Activated T-helper 1 cell treated with anti-CD3 and anti-CD28 coated beads, Interleukin-12 subunit alpha, Interleukin-12 subunit beta, Interleukin-2, Interleukin-4 antibody, amounts not matched to agents 30 ng/mL and 10 ng/mL and 1 ng/mL, durations not matched to agents 14 hours and 24 hours and 36 hours (primary cell): ENCODE results near the gene DYNC1I1. TPM values are rescaled to one million over a fixed set of nuclear protein-coding genes. Genes with fewer than 3 reads are reported as not detected.

Source experiments
- DNase-seq: peaks from one replicate; pipeline ENCODE4 v3.0.0; 2021; ENCODE audit warnings: low spot score
- H3K27ac Mint-ChIP-seq: one replicate; pipeline ENCODE4 v1.8.0; 2021; ENCODE audit warnings: mild to moderate bottlenecking, mixed read lengths
- H3K27me3 Mint-ChIP-seq: one replicate; pipeline ENCODE4 v1.8.0; 2022; ENCODE audit warnings: mild to moderate bottlenecking, moderate library complexity, mixed read lengths; ENCODE audit not compliant: insufficient read depth
- H3K36me3 Mint-ChIP-seq: one replicate; pipeline ENCODE4 v1.8.0; 2021; ENCODE audit warnings: low read depth, mixed read lengths
- H3K4me1 Mint-ChIP-seq: one replicate; pipeline ENCODE4 v1.8.0; 2021; ENCODE audit warnings: low read depth, mixed read lengths
- H3K4me3 Mint-ChIP-seq: one replicate; pipeline ENCODE4 v1.8.0; 2021; ENCODE audit warnings: mild to moderate bottlenecking, moderate library complexity, mixed read lengths
- H3K9me3 Mint-ChIP-seq: one replicate; pipeline ENCODE4 v1.8.0; 2021; ENCODE audit warnings: mixed read lengths
- intact Hi-C: fragments of 100-400 bp; cut with micrococcal nuclease; formaldehyde crosslinking; loops from one replicate; pipeline ENCODE4 v1.15.1; 2024
- total RNA-seq: library from RNA; stranded (reverse); gene quantifications from 2 replicates; pipeline ENCODE4 v1.2.3, GENCODE V29; 2022

DYNC1I1 gene
- total RNA-seq, 1 donor from 2014 or later, result not detected

GRCh38 chr7:96080027-96080426, 307.7 kb downstream of the DYNC1I1 start:
- intact Hi-C loops, result no loop called here
- Mint-ChIP-seq H3K4me1 (peaks cover 9% of the 10 kb centered on the region), H3K27me3 (peaks cover 44% of the 10 kb centered on the region)

GRCh38 chr7:96084881-96085553, 312.7 kb downstream of the DYNC1I1 start:
- intact Hi-C loops, result no loop called here
- Mint-ChIP-seq H3K27me3 (peaks cover 10% of the 10 kb centered on the region), H3K9me3 (no peaks in the 10 kb centered on the region), H3K36me3 (no peaks in the 10 kb centered on the region), H3K4me1 (no peaks in the 10 kb centered on the region), H3K4me3 (no peak overlapping the region), H3K27ac (no peak overlapping the region)
- DNase-seq, result no peak

More at GRCh38 chr7:96080027-96080426, 307.7 kb downstream of the DYNC1I1 start:
- no peak for DNase-seq
- Mint-ChIP-seq H3K4me3 (no peak overlapping the region), H3K36me3 (no peaks in the 10 kb centered on the region), H3K27ac (no peak overlapping the region), H3K9me3 (no peaks in the 10 kb centered on the region)

GRCh38 chr7:96085953-96086352, 313.6 kb downstream of the DYNC1I1 start:
- Mint-ChIP-seq H3K27ac (no peak overlapping the region), H3K36me3 (no peaks in the 10 kb centered on the region), H3K27me3 (peaks cover 9% of the 10 kb centered on the region), H3K9me3 (no peaks in the 10 kb centered on the region), H3K4me3 (no peak overlapping the region), H3K4me1 (no peaks in the 10 kb centered on the region)
- no peak for DNase-seq
- intact Hi-C loops, result no loop called here

- intact Hi-C loops, result no loop called here
- no peaks in the 10 kb centered on the region for H3K4me1 Mint-ChIP-seq
- peaks cover 15% of the 10 kb centered on the region for H3K27me3 Mint-ChIP-seq
- DNase-seq, result no peak
- H3K27ac Mint-ChIP-seq, result no peak overlapping the region
- H3K36me3 Mint-ChIP-seq, result no peaks in the 10 kb centered on the region
- no peak overlapping the region for H3K4me3 Mint-ChIP-seq
- no peaks in the 10 kb centered on the region for H3K9me3 Mint-ChIP-seq
Observed at GRCh38 chr7:96088579-96088978, 316.2 kb downstream of the DYNC1I1 start.

GRCh38 chr7:96089511-96089910, 317.2 kb downstream of the DYNC1I1 start:
- peaks cover 15% of the 10 kb centered on the region for H3K27me3 Mint-ChIP-seq
- H3K36me3 Mint-ChIP-seq, result no peaks in the 10 kb centered on the region
- no peak for DNase-seq
- no peak overlapping the region for H3K27ac Mint-ChIP-seq
- no peak overlapping the region for H3K4me3 Mint-ChIP-seq
- intact Hi-C loops, result no loop called here
- no peaks in the 10 kb centered on the region for H3K9me3 Mint-ChIP-seq
- no peaks in the 10 kb centered on the region for H3K4me1 Mint-ChIP-seq

DNA sequence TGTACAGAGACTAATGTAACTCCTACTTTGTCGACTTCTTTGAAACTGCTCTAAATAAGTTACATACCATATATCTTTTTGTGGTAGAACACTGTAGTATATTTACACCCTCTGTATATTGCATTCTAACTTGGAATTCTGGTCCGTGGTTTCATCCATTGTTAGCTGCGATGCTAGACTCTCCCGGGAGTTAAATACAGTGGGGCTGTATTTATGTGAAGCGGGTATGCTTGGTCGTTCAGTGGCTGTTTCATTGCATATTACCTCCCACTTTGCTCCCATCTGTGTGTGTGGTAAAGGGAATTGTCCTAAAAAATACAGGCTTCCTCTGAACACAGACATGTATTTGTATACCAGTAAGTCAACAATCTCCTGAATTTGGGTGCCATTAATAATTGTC, 318.4 kb downstream of the DYNC1I1 start:
- no peak for DNase-seq
- H3K9me3 Mint-ChIP-seq, result no peaks in the 10 kb centered on the region
- H3K27ac Mint-ChIP-seq, result no peak overlapping the region
- intact Hi-C loops, result no loop called here
- peaks cover 17% of the 10 kb centered on the region for H3K27me3 Mint-ChIP-seq
- H3K36me3 Mint-ChIP-seq, result no peaks in the 10 kb centered on the region
- H3K4me1 Mint-ChIP-seq, result no peaks in the 10 kb centered on the region
- H3K4me3 Mint-ChIP-seq, result no peak overlapping the region

DNA sequence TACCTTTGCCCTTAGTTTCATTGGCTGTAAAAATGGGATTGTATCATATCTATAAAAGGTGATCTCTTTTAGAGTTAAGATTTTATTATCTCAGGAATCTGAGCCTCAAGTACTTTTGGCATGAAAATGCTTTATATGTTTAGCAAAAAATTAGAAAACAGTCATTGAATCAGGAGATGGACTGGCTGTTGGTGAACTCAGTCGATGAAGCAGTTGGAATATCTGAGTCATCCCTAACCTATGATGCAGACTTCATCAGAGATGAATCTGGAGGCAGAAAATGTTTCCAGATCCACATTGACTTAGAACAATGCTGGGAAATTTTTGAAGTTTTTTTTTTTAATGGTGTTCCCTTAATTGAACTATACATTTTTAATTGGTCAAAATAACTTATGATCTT, 321.1 kb downstream of the DYNC1I1 start:
- no peaks in the 10 kb centered on the region for H3K4me1 Mint-ChIP-seq
- no peaks in the 10 kb centered on the region for H3K36me3 Mint-ChIP-seq
- H3K9me3 Mint-ChIP-seq, result peaks cover 3% of the 10 kb centered on the region
- H3K4me3 Mint-ChIP-seq, result no peak overlapping the region
- no peak overlapping the region for H3K27ac Mint-ChIP-seq
- DNase-seq, result no peak
- intact Hi-C loops, result no loop called here
- peaks cover 17% of the 10 kb centered on the region for H3K27me3 Mint-ChIP-seq

- Mint-ChIP-seq H3K4me1 (no peaks in the 10 kb centered on the region), H3K27me3 (peaks cover 6% of the 10 kb centered on the region), H3K9me3 (peaks cover 3% of the 10 kb centered on the region), H3K27ac (no peak overlapping the region), H3K36me3 (no peaks in the 10 kb centered on the region), H3K4me3 (no peak overlapping the region)
- no peak for DNase-seq
- intact Hi-C loops, result no loop called here
Observed at GRCh38 chr7:96097835-96098234, 325.5 kb downstream of the DYNC1I1 start.

GRCh38 chr7:96100737-96101136, 328.4 kb downstream of the DYNC1I1 start:
- H3K4me1 Mint-ChIP-seq, result no peaks in the 10 kb centered on the region
- peaks cover 1% of the 10 kb centered on the region for H3K27me3 Mint-ChIP-seq
- H3K36me3 Mint-ChIP-seq, result no peaks in the 10 kb centered on the region
- H3K4me3 Mint-ChIP-seq, result no peak overlapping the region
- intact Hi-C loops, result no loop called here
- peaks cover 3% of the 10 kb centered on the region for H3K9me3 Mint-ChIP-seq
- no peak for DNase-seq
- no peak overlapping the region for H3K27ac Mint-ChIP-seq

- Mint-ChIP-seq H3K36me3 (no peaks in the 10 kb centered on the region), H3K4me1 (no peaks in the 10 kb centered on the region), H3K27me3 (peaks cover 1% of the 10 kb centered on the region), H3K4me3 (no peak overlapping the region), H3K27ac (no peak overlapping the region), H3K9me3 (peaks cover 3% of the 10 kb centered on the region)
- intact Hi-C loops, result no loop called here
- no peak for DNase-seq
Observed at GRCh38 chr7:96102096-96102811, 329.9 kb downstream of the DYNC1I1 start.

GRCh38 chr7:96104984-96105383, 332.6 kb downstream of the DYNC1I1 start:
- no peaks in the 10 kb centered on the region for H3K4me1 Mint-ChIP-seq
- H3K36me3 Mint-ChIP-seq, result no peaks in the 10 kb centered on the region
- intact Hi-C loops, result no loop called here
- H3K4me3 Mint-ChIP-seq, result no peak overlapping the region
- H3K27me3 Mint-ChIP-seq, result peaks cover 7% of the 10 kb centered on the region
- H3K9me3 Mint-ChIP-seq, result no peaks in the 10 kb centered on the region
- H3K27ac Mint-ChIP-seq, result no peak overlapping the region
- DNase-seq, result no peak

- H3K27me3 Mint-ChIP-seq, result peaks cover 12% of the 10 kb centered on the region
- H3K36me3 Mint-ChIP-seq, result no peaks in the 10 kb centered on the region
- no peak overlapping the region for H3K27ac Mint-ChIP-seq
- H3K4me3 Mint-ChIP-seq, result no peak overlapping the region
- no peaks in the 10 kb centered on the region for H3K9me3 Mint-ChIP-seq
- no peaks in the 10 kb centered on the region for H3K4me1 Mint-ChIP-seq
- no peak for DNase-seq
- intact Hi-C loops, result no loop called here
Observed at GRCh38 chr7:96111405-96111804, 339.1 kb downstream of the DYNC1I1 start.

DNA sequence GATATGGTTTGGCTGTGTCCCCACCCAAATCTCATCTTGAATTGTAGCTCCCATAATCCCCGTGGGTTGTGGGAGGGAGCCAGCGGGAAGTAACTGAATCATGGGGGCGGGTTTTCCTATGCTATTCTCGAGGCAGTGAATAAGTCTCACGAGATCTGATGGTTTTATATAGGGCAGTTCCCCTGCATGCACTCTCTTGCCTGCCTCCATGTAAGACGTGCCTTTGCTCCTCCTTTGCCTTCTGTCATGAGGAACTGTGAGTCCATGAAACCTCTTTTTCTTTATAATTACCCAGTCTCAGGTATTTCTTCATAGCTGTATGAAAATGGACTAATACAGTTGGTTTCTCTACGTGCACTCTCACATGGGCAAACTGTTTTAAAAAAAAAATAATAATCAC, 341.8 kb downstream of the DYNC1I1 start:
- Mint-ChIP-seq H3K4me1 (no peaks in the 10 kb centered on the region), H3K4me3 (no peak overlapping the region), H3K27ac (no peak overlapping the region), H3K9me3 (no peaks in the 10 kb centered on the region), H3K27me3 (peaks cover 12% of the 10 kb centered on the region), H3K36me3 (no peaks in the 10 kb centered on the region)
- no peak for DNase-seq
- intact Hi-C loops, result no loop called here
